Urinary bladder (tissue), 4 donors: ENCODE data around the gene DGKG. TPM values are rescaled to one million over a fixed set of nuclear protein-coding genes. Genes with fewer than 3 reads are reported as not detected.

ENCODE experiments used
- DNase-seq: peaks from one replicate; pipeline ENCODE4 v3.0.0-alpha.2; 2015; ENCODE audit errors: extremely low spot score
- H3K27ac ChIP-seq: one replicate; pipeline ENCODE4 v1.5.1; 2013; ENCODE audit warnings: low read depth, mild to moderate bottlenecking, moderate library complexity
- H3K36me3 ChIP-seq: one replicate; pipeline ENCODE4 v1.6.1; 2013; ENCODE audit warnings: mild to moderate bottlenecking, moderate library complexity; ENCODE audit not compliant: insufficient read depth
- H3K4me1 ChIP-seq: one replicate; pipeline ENCODE4 v1.6.1; 2013; ENCODE audit warnings: mild to moderate bottlenecking, moderate library complexity; ENCODE audit not compliant: insufficient read depth
- H3K4me3 ChIP-seq: one replicate; pipeline ENCODE4 v1.5.1; 2013; ENCODE audit warnings: low read depth, low read length
- WGBS: extraction: QIAGEN DNeasy Blood & Tissue Kit; methylation state at CpG from one replicate; pipeline ENCODE4 v1.1.7; 2013; 5-methylcytosine and 5-hydroxymethylcytosine counted together
- polyA plus RNA-seq: library from polyadenylated mRNA; stranded (reverse); fragments of 200-250 nt; gene quantifications from one replicate; pipeline ENCODE4 v1.2.3, GENCODE V29; 2013
- total RNA-seq: library from RNA; depleted of rRNA; stranded (reverse); fragments of >200 nt; gene quantifications from one replicate; pipeline ENCODE4 v1.2.3, GENCODE V29; 2014
- donor health status: healthy with polysubstance abuse.
- donor health status: healthy.

The DGKG gene
- 9.3 TPM for total RNA-seq
- 4.2 TPM for polyA plus RNA-seq

DNA sequence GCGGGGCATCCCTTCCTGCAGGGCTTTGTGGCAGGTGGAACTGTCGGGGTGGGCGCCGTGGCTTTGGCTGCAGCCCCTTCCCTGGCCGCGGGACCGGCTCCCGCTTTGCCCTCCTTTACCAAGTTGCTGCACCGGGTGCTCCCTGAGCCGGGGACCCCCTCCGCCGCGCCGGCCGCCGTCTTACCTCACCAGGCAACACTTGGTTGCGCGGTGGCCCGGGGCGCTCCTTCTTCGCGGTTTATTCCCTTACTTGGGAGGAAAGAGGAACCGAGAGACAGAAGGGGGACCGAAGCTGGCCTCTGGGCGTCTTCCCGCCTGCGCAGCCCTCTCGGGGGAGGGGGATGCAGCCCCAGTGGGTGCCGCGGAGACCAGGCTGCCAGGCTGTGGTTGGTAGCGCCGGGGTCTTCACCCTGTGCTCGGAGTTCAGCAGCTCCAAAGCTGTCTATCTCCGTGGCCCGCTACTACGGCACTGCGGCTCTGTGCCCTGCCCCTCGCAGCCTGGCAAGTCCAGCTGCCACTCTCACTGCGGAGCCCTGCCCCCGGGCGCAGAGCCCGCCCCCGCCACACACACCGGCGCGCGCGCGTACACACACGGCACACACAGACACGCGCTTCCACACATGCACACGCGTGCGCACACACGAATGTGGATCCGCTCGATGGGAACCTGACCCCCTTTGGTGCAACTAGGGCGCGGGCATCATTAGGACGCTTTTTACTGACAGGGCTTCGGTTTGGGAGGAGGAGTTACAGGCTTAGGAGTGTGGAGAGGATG, at the start of gene DGKG:
TSS of gene DGKG (minus strand) at position 473 of the 775 bp plus-strand sequence. CDS start 41,775 bp downstream, outside the sequence.
- under 1% methylated on average over 62 of the region's 62 CpGs for WGBS
- H3K4me1 ChIP-seq = peaks cover 2% of the 10 kb centered on the region
- DNase-seq = no peak

DNA sequence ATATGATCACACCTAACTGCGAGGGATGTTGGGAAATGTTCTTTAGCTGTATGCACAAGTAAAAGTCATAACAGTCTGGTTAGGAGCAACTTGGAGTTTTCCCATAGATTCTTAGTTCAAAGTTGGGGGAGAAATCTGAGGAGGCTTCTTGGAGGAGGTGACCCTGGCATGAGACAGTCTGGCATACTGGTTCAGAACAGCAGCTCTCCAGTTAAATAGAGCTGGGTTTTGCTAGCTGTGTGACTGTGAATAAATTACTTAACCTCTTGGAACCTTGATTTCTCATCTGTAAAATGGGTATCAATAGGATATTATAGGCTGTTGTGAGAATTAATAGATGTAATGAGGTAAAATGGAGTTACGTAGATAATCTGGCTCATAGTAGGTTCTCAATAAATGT, 49.1 kb upstream of the DGKG start:
- H3K4me1 ChIP-seq = no peaks in the 10 kb centered on the region
- DNase-seq = no peak
- WGBS = 98% methylated on average over 2 of the region's 2 CpGs
- H3K4me3 ChIP-seq = no peak overlapping the region
- no peak overlapping the region for H3K27ac ChIP-seq
- H3K36me3 ChIP-seq = no peaks in the 10 kb centered on the region

More for the DNA sequence above, at the start of gene DGKG:
- Histone ChIP-seq H3K27ac (no peak within 1 kb of the TSS), H3K4me3 (peak within 1 kb of the TSS; percentile 35), H3K36me3 (no peaks in the 10 kb centered on the region)

DNA sequence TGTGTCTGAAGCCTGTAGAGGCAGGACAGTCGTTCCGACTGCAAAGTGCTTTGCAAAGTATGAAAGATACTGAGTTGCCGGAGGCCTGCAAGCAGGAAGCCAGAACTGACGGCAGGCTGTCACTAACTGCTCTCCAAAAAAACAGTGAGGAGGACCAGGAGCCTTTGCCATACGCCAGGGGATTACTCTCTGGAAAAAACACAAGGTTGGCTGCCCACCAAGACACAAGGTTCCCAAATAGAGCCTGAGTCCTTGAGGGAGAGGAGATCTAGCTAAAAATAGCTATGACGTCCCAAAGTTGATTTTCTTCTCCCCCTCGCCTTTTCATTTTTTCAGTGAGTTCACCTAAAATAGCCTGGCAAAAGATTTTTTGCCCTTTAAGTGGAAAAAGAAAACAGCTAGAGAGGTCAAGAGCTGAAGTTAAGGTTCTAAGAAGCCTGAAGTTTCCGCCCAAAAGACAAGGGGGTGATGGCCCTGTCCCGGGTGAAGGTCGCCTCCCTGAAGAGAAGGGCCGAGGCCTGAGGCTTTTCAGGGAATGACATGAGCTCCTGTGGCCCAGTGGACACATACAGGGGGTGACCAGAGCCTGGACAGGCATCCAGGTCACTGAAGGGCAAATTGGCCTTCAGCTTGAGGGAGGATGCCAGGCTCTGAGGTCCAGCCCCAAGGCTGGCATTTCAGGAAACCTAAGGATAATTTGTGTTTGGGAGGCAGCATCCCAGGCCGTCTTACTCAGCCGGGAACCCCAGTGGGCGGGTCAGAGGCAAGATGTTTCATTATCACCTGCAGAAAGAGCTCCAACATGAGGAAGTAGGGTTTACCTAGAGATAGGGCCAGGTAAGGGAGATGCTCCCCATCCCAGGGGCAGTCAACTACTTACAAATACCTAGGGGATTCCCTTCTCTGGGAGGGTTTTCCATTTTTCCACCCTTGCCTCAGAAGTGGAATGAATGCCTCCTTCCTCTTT, 44.9 kb upstream of the DGKG start:
- H3K4me3 ChIP-seq = no peak overlapping the region

DNA sequence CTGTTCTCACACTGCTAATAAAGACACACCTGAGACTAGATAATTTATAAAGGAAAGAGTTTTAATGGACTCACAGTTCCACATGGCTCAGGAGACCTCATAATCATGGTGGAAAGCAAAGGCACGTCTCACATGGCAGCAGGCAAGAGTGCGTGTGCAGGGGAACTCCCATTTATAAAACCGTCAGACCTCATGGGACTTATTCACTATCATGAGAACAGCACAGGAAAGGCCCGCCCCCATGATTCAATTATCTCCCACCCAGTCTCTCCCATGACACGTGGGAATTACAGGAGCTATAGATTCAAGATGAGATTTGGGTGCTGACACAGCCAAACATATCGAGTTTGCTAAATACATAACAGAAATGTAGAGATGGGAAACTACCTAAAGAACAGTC, 39.5 kb upstream of the DGKG start:
- WGBS = 77% methylated on average over 6 of the region's 6 CpGs
- Histone ChIP-seq H3K4me3 (no peak overlapping the region), H3K4me1 (no peaks in the 10 kb centered on the region), H3K36me3 (no peaks in the 10 kb centered on the region), H3K27ac (no peak overlapping the region)
- no peak for DNase-seq

More for the DNA sequence above, 44.9 kb upstream of the DGKG start:
- no peak for DNase-seq
- WGBS = 48% methylated on average over 14 of the region's 14 CpGs
- Histone ChIP-seq H3K27ac (no peak overlapping the region), H3K36me3 (no peaks in the 10 kb centered on the region), H3K4me1 (no peaks in the 10 kb centered on the region)

DNA sequence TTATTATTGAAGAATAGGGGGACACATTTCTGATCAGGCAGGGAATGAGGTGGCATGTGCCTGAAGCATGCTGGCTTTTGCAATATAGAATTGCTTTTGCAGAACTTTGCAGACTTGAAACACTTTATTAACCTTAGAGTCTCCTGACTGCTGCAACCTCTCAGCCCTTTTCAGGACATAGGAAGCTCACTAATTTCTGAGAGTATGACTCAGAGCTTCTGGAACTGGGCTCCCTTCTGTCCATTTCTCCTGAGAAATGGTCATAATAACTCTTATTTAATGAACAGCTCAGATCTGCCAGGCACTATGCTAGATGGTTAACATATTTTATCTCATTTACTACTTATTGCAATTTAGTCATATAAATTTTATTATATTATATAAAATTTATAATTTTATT, 38.6 kb upstream of the DGKG start:
- H3K27ac ChIP-seq = no peak overlapping the region

DNA sequence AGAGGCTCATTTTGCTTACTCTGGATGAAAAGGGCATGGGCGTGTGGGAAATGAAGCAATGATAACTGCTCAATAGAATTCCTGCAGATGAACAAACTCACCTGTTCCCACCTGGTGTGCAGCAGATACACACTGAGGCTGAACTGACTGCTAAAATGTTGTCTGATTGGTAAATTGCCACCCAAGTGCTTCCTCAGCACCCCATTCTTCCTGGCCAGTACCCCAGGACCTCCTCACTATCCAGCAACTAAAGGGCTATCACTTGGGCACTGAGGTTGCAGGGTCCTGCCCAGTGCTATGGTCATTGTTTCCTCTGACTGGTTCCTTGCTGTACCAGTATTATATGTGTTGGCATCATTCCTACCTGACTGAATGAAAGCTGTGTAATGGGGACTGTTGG, 38.0 kb upstream of the DGKG start:
- no peaks in the 10 kb centered on the region for H3K36me3 ChIP-seq
- H3K27ac ChIP-seq = no peak overlapping the region
- no peaks in the 10 kb centered on the region for H3K4me1 ChIP-seq
- no peak for DNase-seq
- H3K4me3 ChIP-seq = no peak overlapping the region
- WGBS = 83% methylated on average over 1 of the region's 1 CpG

More for the DNA sequence above, 38.6 kb upstream of the DGKG start:
- Histone ChIP-seq H3K36me3 (no peaks in the 10 kb centered on the region), H3K4me3 (no peak overlapping the region), H3K4me1 (no peaks in the 10 kb centered on the region)
- no peak for DNase-seq

DNA sequence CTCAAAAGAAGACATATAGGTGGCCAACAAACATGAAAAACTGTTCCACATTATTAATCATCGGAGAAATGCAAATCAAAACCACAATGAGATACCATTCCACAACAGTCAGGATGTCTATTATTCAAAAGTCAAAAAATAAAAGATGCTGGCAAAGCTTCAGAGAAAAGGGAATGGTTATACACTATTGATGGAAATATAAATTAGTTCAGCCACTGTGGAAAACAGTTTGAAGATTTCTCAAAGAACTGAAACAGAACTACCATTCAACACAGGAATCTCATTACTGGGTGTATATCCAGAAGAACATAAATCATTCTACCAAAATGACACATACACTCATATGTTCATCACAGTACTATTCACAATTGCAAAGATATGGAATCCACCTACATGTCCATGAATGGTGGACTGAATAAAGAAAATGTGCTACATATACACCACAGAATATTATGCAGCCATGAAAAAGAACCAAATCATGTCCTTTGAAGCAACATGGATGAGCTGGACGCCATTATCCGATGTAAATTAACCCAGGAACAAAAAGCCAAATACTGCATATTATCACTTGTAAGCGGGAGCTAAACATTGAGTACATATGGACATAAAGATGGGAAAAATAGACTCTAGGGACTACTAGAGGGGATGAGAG, 32.7 kb upstream of the DGKG start:
- no peak for DNase-seq
- Histone ChIP-seq H3K27ac (no peak overlapping the region), H3K36me3 (no peaks in the 10 kb centered on the region), H3K4me1 (no peaks in the 10 kb centered on the region), H3K4me3 (no peak overlapping the region)
- WGBS = 89% methylated on average over 4 of the region's 4 CpGs

DNA sequence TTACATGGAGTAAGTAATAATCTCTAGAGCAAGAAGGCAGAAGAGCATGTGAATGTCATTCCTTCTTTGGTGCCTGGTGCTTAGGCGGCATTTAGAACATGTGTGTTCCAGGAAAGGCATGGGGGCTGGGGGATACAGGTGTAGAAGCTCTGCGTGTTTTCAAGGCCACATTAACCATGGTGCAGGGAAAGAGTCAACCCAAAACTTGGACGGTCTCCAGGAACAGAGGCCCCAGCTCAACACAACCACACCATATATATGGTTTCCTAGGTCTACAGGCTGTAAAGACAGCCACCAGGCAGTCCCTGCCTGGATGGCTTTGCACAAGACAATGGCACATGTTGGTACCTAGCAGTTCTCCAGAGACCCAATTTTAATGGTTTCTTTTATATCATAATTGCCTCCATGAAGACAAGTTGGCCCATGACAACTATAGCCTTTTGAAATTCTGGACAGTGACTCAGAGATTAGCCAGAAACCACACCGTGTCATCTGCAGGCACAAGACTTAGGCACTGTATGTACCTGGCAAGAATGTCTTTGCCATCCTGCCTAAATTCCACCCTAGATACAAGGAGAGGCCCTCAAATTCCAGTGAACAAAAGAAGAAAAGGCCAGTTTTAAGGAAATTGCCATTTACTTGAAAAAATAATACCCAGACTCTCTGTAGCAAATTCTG, 25.0 kb upstream of the DGKG start:
- Histone ChIP-seq H3K4me3 (no peak overlapping the region), H3K27ac (no peak overlapping the region), H3K36me3 (no peaks in the 10 kb centered on the region), H3K4me1 (no peaks in the 10 kb centered on the region)
- no peak for DNase-seq
- WGBS = 89% methylated on average over 4 of the region's 4 CpGs

DNA sequence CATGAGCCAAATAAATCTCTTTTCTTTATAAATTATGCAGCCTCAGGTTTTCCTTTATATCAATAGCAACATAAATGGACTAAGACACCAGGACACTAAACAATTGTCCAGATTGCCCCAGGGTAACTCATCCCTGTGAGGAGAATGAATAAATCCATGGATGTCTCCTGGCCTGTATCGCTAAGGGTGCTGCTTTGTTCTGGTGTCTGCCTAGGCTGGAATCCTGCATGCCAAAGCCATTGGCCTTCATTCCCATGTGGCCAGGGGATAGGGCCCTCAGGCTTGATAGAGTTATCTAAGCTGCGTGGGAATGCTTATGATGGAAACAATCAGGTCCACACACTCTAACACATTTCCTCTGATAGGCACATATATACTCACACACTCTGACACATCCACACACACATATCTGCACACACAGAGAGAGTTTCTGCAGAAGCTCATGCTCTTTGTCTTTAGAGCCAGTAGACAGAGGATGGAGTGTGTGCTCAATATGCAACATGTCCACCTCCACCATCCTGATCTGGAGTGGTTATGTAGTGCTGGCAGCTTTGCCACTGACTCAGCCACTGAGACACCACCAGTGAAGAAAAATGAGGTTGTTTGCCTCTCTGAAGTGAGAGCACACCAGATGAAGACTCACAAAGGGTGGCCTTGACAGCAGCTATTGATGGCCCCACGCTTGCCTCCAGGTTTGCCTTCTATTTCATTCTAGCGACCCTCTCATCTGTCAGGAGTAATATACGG, 24.0 kb upstream of the DGKG start:
- DNase-seq = no peak
- no peak overlapping the region for H3K4me3 ChIP-seq
- no peaks in the 10 kb centered on the region for H3K36me3 ChIP-seq
- 92% methylated on average over 5 of the region's 5 CpGs for WGBS
- no peak overlapping the region for H3K27ac ChIP-seq
- H3K4me1 ChIP-seq = no peaks in the 10 kb centered on the region

DNA sequence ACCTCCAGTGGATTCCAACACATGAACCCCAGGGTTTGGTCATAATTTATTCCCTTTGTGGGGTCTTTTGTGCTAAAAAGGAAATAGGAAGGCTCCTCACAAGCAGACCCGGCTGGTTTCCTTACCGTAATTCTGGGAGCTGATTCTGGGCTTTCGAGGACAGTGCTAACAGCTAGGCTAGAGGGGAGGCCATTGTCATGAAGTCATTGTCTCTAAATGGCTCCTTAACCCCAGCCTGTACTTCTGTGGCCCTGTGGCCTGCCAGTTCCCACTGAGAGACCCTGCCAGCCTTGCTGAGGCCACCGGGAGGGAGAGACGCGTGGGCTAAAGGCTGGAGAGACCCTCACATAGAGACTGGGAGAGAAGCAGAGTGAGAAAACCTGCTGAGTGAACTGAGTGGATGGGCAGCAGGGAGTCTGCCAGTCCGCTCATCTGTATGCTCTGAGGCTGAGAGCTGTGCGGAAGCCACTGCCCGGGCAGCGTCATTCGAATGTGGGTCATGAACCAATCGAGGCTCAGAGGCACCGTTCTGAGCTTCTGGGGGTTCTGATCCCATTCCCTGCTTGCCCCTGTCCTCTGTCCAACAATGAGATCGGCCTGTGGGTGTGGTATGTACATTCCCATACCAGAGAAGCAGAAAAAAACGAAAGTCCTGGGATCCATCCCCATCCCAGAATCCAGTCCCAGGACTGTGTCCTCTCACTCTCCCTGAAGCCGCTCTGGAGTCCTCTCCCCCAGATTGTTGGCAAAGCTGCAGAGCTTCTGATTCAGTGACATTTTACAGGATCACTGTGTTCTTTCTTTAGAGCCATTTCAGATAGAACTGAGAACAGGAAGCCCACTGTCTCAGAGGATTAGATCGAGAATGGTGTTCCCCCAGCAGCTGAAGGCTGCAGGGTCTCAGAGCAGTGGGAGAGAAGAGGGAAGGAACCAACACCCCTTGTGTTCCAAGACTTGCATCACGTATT, 21.3 kb upstream of the DGKG start:
- Histone ChIP-seq H3K4me3 (no peak overlapping the region), H3K4me1 (no peaks in the 10 kb centered on the region), H3K27ac (no peak overlapping the region), H3K36me3 (no peaks in the 10 kb centered on the region)
- peak; percentile 13 for DNase-seq
- WGBS = 67% methylated on average over 18 of the region's 18 CpGs

DNA sequence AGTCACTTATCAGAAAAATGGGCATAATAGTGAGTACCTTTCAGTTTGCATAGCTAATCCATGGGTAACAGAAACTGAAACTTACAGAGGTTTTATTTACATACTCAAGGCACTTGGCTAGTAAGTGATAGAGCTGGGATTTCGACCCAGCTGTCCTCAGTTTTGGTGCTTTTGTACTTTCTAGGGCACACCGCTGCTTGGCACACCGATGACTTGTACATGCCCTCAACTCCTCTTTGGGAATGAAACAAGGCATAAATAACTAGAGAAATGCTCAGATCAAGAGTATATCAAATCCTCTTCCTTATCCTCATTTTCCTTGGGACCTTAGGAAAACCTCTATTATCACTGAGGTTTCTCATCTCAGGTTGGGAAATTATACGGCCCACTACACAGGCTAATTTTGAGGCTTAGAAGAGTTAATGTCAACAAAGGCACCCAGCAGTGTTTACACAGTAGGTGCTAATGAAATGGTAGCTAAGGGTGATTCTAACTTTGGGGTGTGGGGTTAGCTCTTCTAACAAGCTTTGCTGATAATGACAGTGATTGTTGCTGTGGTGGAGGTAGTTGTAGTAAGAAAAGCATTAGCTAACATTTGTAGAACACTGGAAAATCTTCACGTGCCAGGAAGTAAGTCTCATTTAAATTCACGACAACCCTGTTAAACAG, 20.3 kb upstream of the DGKG start:
- no peak overlapping the region for H3K27ac ChIP-seq
- H3K4me3 ChIP-seq = no peak overlapping the region
- 77% methylated on average over 6 of the region's 6 CpGs for WGBS
- DNase-seq = no peak
- no peaks in the 10 kb centered on the region for H3K4me1 ChIP-seq
- H3K36me3 ChIP-seq = no peaks in the 10 kb centered on the region
